GM18868 (cell line): ENCODE measurements around the gene TUBB8B.
"Not testable (repeated sequence)": the region's sequence is repeated elsewhere in the genome, so short reads cannot be mapped to it uniquely, and the experiment has no call there.

ENCODE experiments used
- ATAC-seq: cut with Tn5 transposase; IDR thresholded peaks from one replicate; pipeline ENCODE4 v1.9.1; 2021; ENCODE audit warnings: mild to moderate bottlenecking, moderate library complexity; ENCODE audit not compliant: unreplicated experiment

Gene TUBB8B

DNA sequence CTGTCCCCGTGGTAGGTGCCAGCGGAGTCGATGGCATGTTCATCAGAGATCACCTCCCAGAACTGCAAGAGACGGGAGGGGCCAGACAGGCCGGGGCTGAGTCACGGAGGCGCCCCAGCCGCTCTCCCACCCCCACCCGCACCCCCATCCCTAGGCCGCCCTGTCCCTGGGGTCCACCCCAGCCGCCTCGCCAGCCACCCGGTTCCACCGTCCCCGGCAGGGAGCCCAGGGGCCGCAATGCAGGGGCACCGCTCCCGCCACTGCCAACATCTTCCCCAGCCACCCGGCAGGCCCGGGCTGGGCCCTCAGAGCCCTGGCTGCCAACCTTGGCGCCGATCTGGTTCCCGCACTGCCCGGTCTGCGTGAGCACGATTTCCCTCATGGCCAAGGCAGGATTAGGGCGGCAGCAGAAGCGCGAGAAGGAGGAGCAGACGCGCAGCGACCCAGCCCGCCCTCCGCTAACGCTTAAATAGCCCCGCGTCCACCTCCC is at the start of gene TUBB8B:
Gene TUBB8B (minus strand): TSS at position 440 of the 490 bp plus-strand sequence. CDS start 58 bp downstream, at position 382.
- ATAC-seq, result not testable (repeated sequence)

DNA sequence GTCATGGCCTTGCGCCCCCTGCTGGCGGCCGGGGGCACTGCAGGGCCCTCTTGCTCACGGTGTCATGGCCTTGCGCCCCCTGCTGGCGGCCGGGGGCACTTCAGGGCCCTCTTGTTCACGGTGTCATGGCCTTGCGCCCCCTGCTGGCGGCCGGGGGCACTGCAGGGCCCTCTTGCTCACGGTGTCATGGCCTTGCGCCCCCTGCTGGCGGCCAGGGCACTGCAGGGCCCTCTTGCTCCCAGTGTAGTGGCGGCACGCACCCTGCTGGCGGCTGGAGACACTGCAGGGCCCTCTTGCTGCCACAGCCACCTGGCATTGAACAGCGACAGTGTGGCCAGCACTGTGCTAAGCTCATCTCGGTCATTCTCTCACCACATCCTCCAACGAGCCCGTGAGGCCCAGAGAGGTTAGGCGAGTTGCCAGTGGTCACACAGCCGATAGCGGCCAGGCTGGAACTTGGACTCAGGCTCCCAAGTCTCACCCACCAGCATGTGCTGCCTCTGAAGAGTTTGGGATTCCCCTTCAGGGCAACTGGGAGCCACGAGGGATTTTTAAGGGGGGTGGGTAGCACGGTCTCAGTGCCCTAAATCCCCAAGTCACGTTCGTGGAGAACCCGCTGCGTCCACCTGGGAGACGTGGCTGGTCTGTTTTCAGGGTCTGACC is 48.0 kb upstream of the TUBB8B start:
- ATAC-seq, result peak; percentile 97

DNA sequence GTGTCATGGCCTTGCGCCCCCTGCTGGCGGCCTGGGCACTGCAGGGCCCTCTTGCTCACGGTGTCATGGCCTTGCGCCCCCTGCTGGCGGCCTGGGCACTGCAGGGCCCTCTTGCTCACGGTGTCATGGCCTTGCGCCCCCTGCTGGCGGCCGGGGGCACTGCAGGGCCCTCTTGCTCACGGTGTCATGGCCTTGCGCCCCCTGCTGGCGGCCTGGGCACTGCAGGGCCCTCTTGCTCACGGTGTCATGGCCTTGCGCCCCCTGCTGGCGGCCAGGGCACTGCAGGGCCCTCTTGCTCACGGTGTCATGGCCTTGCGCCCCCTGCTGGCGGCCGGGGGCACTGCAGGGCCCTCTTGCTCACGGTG is 47.3 kb upstream of the TUBB8B start:
- ATAC-seq, result not testable (repeated sequence)

DNA sequence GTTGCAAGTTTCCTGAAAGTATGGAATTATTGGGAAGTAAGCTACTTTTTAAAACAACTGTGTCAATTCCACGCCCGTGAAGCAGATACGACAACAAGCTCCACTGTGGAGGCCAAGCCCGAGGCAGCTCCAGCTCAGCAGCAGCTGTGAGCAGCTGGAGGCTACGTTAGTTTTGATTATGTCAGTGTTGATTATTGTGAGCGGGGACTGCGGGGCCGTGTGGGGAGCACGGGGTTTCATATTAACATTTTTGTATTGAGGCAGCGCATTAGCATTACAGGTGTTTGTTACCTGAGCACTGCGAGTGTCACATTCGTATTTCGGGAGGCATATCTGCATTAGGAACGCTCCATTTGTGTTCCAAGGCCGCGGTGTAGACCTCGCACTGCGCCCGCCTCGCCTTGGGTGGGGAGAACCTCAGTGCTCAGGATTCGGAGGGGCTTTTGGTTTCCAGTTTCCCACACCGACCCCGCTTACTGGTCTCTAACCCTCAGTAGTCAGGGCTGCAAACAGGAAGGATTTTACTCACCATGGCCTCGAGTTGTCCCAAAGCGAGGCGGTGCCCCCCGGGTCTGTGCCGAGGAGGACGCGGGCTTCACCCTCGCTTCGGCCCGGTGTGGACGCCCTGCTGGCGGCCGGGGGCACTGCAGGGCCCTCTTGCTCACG is 46.8 kb upstream of the TUBB8B start:
- peak; percentile 55 for ATAC-seq

DNA sequence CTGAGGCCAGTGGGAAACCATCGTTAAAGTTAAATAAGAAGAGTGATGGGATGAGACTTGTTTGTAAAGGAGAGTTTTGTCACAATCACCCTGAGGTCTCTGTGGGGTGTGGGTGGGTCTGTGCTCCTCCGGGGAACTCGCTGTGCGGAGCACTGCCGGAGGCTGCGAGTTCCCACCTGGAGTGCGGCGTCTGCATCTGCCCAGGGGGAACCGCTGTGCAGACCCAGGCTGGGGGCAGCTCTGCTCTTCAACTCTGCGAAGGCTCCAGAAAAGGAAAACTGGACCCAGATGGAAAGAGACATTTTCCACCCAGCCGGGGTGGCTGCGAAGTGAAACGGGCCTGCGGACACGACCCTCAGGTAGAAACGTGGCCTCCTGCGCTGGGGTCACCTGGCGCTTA is 46.2 kb upstream of the TUBB8B start:
- not testable (repeated sequence) for ATAC-seq

DNA sequence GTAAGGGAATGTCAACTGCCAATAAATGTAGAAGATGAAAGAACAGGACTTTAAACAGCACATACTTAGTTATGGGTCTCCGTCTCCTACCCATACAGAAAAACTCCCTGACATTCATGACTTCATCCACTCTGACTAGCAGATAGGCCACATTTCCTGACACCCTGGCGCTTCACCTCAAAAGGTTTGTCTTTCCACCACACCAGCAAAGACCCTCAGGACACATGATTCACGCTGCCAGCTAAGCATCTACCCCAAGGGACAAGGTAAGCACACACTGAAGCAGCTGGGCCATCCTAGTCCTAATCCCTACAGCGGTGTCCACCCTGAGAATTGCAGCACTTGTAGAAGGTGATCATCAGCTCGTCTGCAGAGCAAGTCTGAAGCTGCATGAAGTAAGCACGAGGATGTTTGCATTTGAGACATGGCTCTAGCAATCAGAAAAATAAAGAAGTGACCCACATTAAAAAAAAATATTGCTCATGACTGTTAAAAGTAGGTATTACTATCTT is 44.5 kb upstream of the TUBB8B start:
- ATAC-seq, result not testable (repeated sequence)

DNA sequence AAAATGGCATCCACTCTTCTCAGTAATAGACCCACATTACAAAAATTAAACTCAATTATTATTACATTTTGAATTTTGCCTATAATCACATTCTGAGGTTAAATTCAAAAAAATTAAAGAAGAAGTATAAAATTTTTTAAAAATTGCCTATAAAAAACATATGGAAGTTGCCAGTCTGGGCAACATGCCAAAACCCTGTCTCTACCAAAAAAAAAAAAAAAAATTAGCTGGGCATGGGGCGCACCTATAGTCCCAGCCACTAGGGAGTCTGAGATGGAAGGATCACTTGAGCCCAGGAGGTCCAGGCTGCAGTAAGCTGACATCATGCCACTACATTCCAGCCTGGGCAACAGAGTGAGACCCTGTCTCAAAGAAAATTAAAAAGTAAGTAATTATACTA is 42.1 kb upstream of the TUBB8B start:
- not testable (repeated sequence) for ATAC-seq

DNA sequence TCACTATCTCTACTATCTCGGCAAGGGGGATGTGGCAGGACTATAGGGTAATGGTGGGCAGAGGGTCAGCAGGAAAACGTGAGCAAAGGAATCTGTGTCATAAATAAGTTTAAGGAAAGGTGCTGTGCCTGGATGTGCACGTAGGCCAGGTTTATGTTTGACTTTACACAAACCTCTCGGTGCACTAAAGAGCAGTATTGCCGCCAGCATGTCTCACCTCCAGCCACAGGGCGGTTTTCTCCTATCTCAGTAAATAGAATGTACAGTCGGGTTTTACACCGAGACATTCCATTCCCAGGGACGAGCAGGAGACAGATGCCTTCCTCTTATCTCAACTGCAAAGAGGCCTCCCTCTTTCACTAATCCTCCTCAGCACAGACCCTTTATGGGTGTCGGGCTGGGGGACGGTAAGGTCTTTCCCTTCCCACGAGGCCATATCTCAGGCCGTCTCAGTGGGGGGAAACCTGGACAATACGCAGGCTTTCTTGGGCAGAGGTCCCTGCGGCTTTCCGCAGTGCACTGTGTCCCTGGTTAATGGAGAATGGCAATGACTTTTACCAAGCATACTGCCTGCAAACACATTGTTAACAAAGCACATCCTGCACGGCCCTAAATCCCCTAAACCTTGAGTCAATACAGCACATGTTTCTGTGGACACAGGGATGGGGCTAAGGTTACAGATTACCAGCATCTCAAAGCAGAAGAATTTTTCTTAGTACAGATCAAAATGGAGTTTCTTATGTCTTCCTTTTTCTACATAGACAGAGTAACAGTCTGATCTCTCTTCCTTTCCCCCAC is 41.2 kb upstream of the TUBB8B start:
- ATAC-seq, result not testable (repeated sequence)

DNA sequence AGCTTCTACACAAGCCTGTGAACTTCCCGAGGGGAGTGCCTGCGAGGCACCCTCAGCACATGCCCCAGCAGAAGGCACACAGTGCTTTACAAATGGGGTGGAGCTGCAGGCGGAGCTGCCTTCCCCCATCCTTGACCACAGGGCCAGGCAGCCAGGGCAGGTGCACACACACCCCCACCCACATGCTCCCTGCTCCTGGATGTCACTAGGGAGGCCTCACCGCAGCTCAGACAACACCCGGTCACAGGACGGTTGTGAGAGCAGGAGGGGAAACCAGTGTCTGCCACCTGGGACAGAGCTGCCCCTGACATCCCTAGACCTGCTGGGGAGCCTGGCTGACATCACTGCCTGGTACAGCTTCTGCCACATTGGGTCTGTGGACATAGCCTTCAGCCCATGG is 39.7 kb upstream of the TUBB8B start:
- ATAC-seq, result not testable (repeated sequence)

DNA sequence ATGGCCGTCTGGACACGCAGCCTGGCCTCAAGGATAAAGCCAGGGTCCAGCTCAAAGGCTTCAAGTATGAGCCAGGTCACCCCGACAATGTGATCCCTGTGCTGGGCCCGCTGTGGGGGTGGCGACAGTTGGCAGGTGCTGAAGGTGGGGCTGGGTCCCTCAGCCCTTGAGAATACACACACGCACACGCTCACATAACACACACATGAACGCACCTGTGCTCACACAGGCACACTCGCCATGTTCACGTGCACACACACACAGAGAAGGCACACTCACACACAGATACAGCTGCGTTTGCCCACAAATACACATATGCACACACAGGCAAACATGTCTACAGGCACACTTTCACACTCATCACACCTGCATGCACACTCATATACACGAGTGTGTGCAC is 35.4 kb upstream of the TUBB8B start:
- ATAC-seq, result not testable (repeated sequence)

DNA sequence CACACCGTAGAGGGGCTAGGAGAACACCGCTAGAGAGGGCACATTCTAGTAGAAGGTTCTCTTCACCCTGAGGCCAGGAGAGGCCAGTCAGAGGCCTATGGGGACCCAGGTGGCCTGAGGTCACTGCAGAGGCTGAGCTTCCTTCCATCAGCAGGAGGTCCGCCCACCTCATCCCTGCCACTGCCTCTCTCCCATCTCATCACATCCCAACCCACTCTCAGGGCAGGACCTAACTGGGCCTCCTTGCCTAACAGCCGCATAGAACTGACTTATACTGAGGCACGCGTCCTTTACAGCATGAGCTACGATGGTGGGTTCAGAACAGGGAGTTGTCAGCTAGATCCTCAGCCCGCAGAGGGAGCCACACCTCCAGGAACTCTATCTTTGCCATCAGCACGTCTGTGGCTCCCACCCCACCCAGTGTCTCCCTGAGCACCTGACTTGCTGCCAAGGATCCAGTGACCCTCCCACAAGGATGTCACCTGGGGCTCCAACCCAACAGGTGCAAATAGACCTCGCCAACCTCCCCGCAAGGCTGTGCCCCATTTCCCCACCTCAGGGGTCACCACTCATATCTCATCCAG is 33.3 kb upstream of the TUBB8B start:
- ATAC-seq, result not testable (repeated sequence)

DNA sequence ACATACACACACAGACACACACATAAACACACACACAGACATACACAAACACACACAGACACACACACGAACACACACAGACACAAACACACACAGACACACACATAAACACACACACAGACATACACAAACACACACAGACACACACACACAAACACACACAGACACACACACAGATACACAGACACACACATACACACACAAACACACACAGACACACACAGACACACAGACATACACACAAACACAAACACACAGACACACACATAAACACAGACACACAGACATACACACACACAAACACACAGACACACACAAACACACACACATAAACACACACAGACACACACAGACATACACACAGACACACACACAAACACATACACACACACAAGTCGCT is 31.5 kb upstream of the TUBB8B start:
- not testable (repeated sequence) for ATAC-seq

DNA sequence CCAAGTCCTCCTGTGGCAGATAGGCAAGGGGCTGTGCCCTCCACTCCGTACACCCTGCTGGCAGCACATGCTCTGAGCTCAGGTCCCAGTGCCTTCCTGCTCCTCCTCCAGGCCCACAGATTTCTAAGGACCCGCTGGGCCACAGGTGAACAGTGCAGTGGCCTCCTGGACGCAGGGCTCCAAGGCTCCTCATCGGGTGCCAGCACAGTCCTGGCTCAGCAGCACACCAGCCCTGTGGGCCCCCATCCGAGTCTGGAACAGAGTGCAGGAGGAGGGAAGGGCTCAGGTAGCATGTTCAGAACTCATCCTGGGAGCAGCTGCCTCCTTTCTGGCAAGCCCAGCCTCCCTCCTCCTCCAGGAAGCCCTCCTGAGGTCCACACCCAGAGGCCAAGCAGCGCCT is 30.8 kb upstream of the TUBB8B start:
- ATAC-seq, result not testable (repeated sequence)

DNA sequence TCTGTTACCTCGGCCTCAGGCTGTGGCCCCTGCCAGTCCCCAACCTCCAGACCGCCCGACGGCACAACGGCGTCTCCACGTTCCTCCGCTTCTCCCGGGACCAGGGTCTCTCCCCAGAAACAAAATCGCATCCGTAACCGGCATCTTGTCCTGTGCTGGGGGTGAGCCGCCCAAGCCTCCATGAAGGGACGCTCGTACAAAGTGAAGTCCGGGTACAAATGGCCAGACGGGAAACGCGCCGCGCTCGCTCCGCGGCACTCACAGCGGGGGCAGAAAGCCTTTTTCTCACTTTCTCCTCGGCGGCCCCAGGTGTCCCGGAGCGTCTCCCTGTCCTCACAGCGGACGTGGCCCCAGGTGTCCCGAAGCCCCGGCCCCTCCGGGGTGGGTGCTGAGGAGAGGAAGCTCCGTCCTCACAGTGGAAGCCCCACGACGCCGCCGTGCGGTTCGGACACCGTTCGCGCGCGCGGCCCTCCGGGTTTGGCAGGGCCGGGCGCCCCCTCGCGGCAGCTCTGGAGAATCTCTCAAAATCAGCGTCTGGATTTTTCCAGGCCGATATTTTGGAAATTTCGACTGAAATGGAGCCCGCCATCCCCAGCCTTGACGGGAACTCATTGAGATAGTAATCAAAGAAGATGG is 26.2 kb upstream of the TUBB8B start:
- not testable (repeated sequence) for ATAC-seq

DNA sequence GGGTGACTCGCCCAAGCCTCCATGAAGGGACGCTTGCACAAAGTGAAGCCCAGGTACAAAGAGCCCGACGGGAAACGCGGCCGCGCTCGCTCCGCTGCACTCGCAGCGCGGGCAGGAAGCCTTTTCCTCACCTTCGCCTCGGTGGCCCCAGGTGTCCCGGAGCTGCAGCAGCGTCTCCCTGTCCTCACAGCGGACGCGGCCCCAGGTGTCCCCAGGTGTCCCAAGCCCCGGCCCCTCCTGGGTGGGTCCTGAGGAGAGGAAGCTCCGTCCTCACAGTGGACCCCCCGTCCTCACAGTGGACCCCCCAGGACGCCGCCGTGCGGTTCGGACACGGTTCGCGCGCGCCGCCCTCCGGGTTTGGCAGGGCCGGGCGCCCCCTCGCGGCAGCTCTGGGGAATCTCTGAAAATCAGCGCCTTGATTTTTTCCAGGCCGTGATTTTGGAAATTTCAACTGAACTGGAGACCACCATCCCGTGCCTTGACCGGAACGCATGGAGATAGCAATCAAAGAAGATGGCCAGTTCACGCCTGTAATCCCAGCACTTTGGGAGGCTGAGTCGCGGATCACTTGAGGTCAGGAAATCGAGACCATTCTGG is 23.9 kb upstream of the TUBB8B start:
- not testable (repeated sequence) for ATAC-seq

DNA sequence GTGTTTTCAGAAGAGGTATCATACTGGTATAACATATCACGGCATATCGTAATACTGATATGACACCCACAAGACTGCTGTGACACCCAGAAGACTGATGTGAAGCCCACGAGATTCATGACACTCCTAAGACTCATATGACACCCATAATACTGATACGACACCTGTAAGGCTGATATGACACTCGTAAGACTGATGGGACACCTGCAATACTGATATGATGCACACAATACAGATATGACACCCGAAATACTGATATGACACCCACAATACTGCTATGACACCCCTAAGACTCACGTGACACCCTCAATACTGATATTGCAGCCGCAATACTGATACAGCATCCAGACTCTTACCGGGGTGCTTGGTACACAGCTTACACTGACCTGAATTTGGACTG is 18.3 kb upstream of the TUBB8B start:
- not testable (repeated sequence) for ATAC-seq

DNA sequence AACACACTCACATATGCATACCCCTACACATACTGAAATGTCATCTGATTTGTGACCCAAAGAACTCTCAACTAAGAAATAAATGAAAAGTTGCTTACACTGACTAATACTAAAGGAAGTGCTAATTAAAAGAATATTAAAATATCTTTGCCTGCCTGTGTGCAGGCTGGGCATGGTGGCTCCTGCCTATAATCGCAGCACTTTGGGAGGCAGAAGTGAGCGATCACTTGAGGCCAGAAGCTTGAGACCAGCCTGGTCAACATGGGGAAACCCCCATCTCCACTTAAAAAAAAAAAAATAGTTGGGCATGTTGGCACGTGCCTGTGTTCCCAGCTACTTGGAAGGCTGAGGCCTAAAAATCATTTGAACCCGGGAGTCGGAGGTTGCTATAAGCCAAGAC is 14.9 kb upstream of the TUBB8B start:
- ATAC-seq, result not testable (repeated sequence)

DNA sequence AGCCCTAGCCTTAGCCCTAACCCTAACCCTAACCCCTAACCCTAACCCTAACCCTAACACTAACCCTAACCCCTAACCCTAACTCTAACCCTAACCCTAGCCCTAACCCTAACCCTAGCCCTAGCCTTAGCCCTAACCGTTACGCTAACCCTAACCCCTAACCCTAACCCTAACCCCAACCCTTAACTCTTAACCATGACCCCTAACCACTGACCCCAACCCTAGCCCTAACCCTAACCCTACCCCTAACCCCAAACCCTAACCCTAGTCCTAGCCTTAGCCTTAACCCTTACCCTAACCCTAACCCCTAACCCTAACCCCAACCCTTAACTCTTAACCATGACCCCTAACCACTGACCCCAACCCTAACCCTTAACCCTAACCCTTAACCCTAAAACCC is 14.2 kb upstream of the TUBB8B start:
- ATAC-seq, result not testable (repeated sequence)

DNA sequence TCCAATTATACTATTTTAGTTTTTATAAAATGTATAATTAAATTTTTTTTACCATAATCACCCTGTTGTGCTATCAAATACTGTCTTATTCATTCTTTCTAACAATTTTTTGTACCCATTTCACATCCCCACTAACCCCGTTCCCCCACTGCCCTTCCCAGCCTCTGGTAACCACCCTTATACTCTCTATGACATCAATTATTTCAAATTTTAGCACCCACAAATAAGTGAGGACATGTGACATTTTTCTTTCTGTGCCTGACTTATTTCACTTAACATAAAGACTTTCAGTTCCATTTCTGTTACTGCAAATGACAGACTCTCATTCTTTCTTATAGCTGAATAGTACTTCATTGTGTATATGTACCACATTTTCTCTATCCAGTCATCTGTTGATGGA is 5.0 kb upstream of the TUBB8B start:
- not testable (repeated sequence) for ATAC-seq

DNA sequence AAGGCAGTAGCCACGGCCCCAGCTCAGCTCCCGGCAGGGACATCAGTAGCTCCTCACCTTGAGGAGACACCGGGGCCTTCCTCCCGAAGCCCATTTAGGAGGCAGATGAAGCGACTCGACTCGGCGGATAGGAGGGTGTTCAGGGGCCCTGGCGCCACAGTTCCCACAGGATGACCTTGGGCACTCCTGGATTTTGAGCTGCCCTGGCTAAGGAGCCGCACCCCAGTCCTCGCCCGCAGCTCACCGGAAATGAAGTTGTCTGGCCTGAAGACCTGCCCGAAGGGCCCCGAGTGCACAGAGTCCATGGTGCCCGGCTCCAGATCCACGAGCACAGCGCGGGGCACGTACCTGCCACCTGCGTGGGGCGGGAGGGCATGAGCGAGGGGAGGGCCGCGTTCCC is 719 bp downstream of the TUBB8B start:
- not testable (repeated sequence) for ATAC-seq
